Testis (tissue), 2 donors: ENCODE results near the gene C13orf46.

Experiments
- POLR2A ChIP-seq: fragments of 450-650 bp; IDR thresholded peaks from one replicate; pipeline ENCODE4 v1.6.1; 2017; ENCODE audit warnings: antibody characterized with exemption, mild to moderate bottlenecking, moderate library complexity
- TF ChIP-seq, protein P1 (sequence below), 3 experiments: fragments of 450-650 bp in 2 of 3; fragments of 200-600 bp in 1 of 3; sonication (generic) in 1 of 3; IDR thresholded peaks; one replicate each; pipeline ENCODE4 v1.5.1; 2016 to 2019; ENCODE audit warnings: antibody characterized with exemption in 3 of 3, mild to moderate bottlenecking in 2 of 3, moderate library complexity in 1 of 3

DNA sequence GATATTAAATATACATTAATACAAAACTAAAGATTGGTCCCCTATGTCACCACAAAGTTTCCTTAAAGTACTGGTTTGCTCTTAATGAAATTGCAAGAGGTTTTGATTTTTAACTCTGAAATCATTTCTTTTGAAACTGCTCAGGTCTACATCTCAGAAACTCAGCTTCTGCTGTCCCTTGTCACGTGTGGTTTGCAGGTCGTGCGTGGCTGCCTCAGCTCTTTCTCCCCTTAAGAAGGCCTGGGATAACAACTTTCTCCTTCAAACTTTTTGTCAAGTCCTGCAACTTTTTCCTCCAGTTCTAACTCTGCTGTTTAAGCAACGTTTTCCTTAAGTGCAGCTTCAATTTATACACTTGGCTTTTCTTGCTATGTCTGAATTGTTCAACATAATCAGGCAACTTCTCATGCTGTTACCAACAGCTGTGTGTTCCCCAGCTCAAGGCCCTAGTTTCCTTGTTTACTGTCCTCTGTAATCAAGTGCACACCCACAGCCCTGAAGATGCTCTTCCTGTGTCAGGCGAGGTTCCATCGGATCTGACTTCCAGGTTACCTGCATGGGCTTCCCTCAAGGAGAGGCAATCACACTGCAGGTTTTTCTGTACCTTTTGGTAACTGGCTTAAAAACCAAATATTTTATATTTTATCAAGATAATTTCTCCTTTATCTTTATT, 13.5 kb downstream of the C13orf46 start:
- no peak for TF ChIP-seq POLR2A
- TF ChIP-seq, protein P1, sequence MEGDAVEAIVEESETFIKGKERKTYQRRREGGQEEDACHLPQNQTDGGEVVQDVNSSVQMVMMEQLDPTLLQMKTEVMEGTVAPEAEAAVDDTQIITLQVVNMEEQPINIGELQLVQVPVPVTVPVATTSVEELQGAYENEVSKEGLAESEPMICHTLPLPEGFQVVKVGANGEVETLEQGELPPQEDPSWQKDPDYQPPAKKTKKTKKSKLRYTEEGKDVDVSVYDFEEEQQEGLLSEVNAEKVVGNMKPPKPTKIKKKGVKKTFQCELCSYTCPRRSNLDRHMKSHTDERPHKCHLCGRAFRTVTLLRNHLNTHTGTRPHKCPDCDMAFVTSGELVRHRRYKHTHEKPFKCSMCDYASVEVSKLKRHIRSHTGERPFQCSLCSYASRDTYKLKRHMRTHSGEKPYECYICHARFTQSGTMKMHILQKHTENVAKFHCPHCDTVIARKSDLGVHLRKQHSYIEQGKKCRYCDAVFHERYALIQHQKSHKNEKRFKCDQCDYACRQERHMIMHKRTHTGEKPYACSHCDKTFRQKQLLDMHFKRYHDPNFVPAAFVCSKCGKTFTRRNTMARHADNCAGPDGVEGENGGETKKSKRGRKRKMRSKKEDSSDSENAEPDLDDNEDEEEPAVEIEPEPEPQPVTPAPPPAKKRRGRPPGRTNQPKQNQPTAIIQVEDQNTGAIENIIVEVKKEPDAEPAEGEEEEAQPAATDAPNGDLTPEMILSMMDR (IDR thresholded peaks at IDR 0.05): no peak
